CD14-positive monocyte (primary cell): ENCODE measurements around the gene MAP2K1. TPM values are rescaled to one million over a fixed set of nuclear protein-coding genes. Genes with fewer than 3 reads are reported as not detected.

Experiments
- DNase-seq, 3 donors: peaks; one replicate each; pipeline ENCODE4 v3.0.0-alpha.2; 2011 to 2022
- H2AFZ ChIP-seq: 2 replicates; pipeline ENCODE4 v1.6.0; 2012; ENCODE audit warnings: mild to moderate bottlenecking, low read depth, low read length, inconsistent platforms; ENCODE audit not compliant: insufficient read depth, poor library complexity, severe bottlenecking
- H3K27ac ChIP-seq, 2 donors: 1 replicate in 1 of 2; 2 replicates in 1 of 2; pipeline ENCODE4 v1.5.1; 2012 to 2013; ENCODE audit warnings: low read length in 2 of 2, control low read depth in 1 of 2, inconsistent platforms in 1 of 2, low read depth in 1 of 2, mild to moderate bottlenecking in 1 of 2
- H3K27me3 ChIP-seq, 2 donors: one replicate each; pipeline versions ENCODE4 v1.6.0 to v1.6.1; 2011 to 2013; ENCODE audit warnings: low read length in 2 of 2; ENCODE audit not compliant: control insufficient read depth in 2 of 2, insufficient read depth in 2 of 2
- H3K36me3 ChIP-seq, 2 donors: replicated peaks in 1 of 2; 1 replicate in 1 of 2; 2 replicates in 1 of 2; pipeline versions ENCODE4 v1.5.1 to v1.6.1; 2012 to 2013; ENCODE audit warnings: low read length in 2 of 2, control low read depth in 1 of 2, inconsistent platforms in 1 of 2, mild to moderate bottlenecking in 1 of 2; ENCODE audit not compliant: insufficient read depth in 2 of 2, control insufficient read depth in 1 of 2
- H3K4me1 ChIP-seq, 2 donors: 1 replicate in 1 of 2; 2 replicates in 1 of 2; pipeline versions ENCODE4 v1.5.1 to v1.6.1; 2012 to 2013; ENCODE audit warnings: low read length in 2 of 2, control low read depth in 1 of 2, inconsistent platforms in 1 of 2, mild to moderate bottlenecking in 1 of 2, moderate library complexity in 1 of 2; ENCODE audit not compliant: insufficient read depth in 2 of 2, control insufficient read depth in 1 of 2
- H3K4me2 ChIP-seq: replicated peaks from 2 replicates; pipeline ENCODE3; 2012; ENCODE audit warnings: low read length, moderate library complexity, mild to moderate bottlenecking; ENCODE audit not compliant: poor library complexity, severe bottlenecking; ENCODE audit errors: extremely low read depth
- H3K4me3 ChIP-seq, 3 experiments: fragments of 200-600 bp in 1 of 3; sonication (generic) in 1 of 3; replicated peaks in 1 of 3; 1 replicate in 2 of 3; 2 replicates in 1 of 3; pipeline ENCODE4 v1.5.1; 2011 to 2013; ENCODE audit warnings: low read length in 3 of 3, mild to moderate bottlenecking in 3 of 3, control low read depth in 2 of 3, low read depth in 2 of 3, inconsistent platforms in 1 of 3, moderate library complexity in 1 of 3
- H3K79me2 ChIP-seq: 2 replicates; pipeline ENCODE4 v1.6.0; 2012; ENCODE audit warnings: mild to moderate bottlenecking, control low read depth, inconsistent platforms, low read length, moderate library complexity; ENCODE audit not compliant: insufficient read depth
- H3K9ac ChIP-seq: 2 replicates; pipeline ENCODE4 v1.6.0; 2017; ENCODE audit warnings: low read length, mild to moderate bottlenecking; ENCODE audit not compliant: insufficient read depth, poor library complexity, severe bottlenecking
- H3K9me3 ChIP-seq, 2 donors: replicated peaks in 1 of 2; 1 replicate in 1 of 2; 2 replicates in 1 of 2; pipeline versions ENCODE4 v1.5.1 to v1.6.1; 2012 to 2013; ENCODE audit warnings: low read length in 2 of 2, control low read depth in 1 of 2; ENCODE audit not compliant: control insufficient read depth in 1 of 2, insufficient read depth in 1 of 2
- H4K20me1 ChIP-seq: 2 replicates; pipeline ENCODE4 v1.6.0; 2012; ENCODE audit warnings: mild to moderate bottlenecking, low read length, control low read depth, moderate library complexity; ENCODE audit not compliant: insufficient read depth
- H3K27ac Mint-ChIP-seq, 7 donors: one replicate each; pipeline ENCODE4 v1.8.0; 2020; ENCODE audit warnings: mild to moderate bottlenecking in 7 of 7, mixed read lengths in 7 of 7, moderate library complexity in 6 of 7, inconsistent platforms in 2 of 7
- H3K27me3 Mint-ChIP-seq, 3 donors: one replicate each; pipeline ENCODE4 v1.8.0; 2021 to 2022; ENCODE audit warnings: low read depth in 3 of 3, mild to moderate bottlenecking in 3 of 3, mixed read lengths in 3 of 3, moderate library complexity in 3 of 3, inconsistent platforms in 1 of 3
- H3K36me3 Mint-ChIP-seq, 2 donors: one replicate each; pipeline ENCODE4 v1.8.0; 2020; ENCODE audit warnings: mixed read lengths in 2 of 2, inconsistent platforms in 1 of 2, mild to moderate bottlenecking in 1 of 2
- H3K4me1 Mint-ChIP-seq: one replicate; pipeline ENCODE4 v1.8.0; 2020; ENCODE audit warnings: mild to moderate bottlenecking, mixed read lengths
- H3K4me3 Mint-ChIP-seq, 2 donors: one replicate each; pipeline ENCODE4 v1.8.0; 2020; ENCODE audit warnings: mild to moderate bottlenecking in 2 of 2, mixed read lengths in 2 of 2, moderate library complexity in 1 of 2
- H3K9me3 Mint-ChIP-seq, 7 donors: one replicate each; pipeline ENCODE4 v1.8.0; 2020 to 2022; ENCODE audit warnings: mixed read lengths in 7 of 7, mild to moderate bottlenecking in 6 of 7, moderate library complexity in 6 of 7, inconsistent platforms in 2 of 7
- CTCF ChIP-seq: fragments of 200-600 bp; IDR thresholded peaks from one replicate; pipeline ENCODE4 v1.8.0; 2022; ENCODE audit warnings: antibody characterized with exemption, mild to moderate bottlenecking
- WGBS: methylation state at CpG from one replicate; pipeline ENCODE4 v1.1.5; 2013; ENCODE audit warnings: missing lambda C conversion rate; ENCODE audit not compliant: insufficient coverage; 5-methylcytosine and 5-hydroxymethylcytosine counted together
- intact Hi-C, 2 donors: fragments of 100-400 bp; cut with micrococcal nuclease; formaldehyde crosslinking; loops; one replicate each; pipeline versions ENCODE4 v1.15.0 to v1.15.1; 2023
- polyA plus RNA-seq, 3 donors: library from polyadenylated mRNA; depleted of rRNA in 1 of 3; unstranded in 2 of 3; stranded (reverse) in 1 of 3; fragments of 300-500 nt in 2 of 3; fragments of >200 nt in 1 of 3; fragmentation: Illumina TruSeq in 2 of 3; gene quantifications; 1 replicate in 2 of 3; 2 replicates in 1 of 3; pipeline ENCODE4 v1.2.3, GENCODE V29; 2012 to 2021

The MAP2K1 gene
- polyA plus RNA-seq, 3 donors: 41.3 to 71.1 (median 64.5) TPM

DNA sequence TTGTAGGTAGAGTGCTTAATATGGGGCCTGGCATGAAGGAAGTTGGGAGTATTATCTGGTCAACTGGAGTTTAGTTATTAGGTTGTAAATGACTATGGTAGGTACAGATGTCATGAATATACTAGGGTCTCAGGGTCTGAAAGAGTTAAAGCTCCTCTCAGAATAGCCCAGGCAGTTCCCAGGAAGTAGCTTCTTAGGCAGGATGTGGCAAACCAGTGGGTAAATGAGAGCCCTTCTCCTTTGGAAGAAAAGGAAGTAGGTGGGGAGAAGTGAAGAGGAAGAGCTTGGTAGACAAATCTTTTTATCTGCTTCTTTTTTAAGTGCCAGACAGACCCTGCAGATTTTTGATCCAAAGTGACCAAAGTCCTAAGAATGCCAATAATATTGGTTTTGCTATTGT lies 24.5 kb downstream of the MAP2K1 start:
- Histone ChIP-seq H3K27ac (peak overlapping the region in 1 of 2 donors; percentile 83), H3K36me3 (no peaks in the 10 kb centered on the region), H2AFZ (no peak overlapping the region), H4K20me1 (peaks cover 97% of the 10 kb centered on the region), H3K9ac (no peak overlapping the region), H3K9me3 (peaks cover 5 to 7% of the 10 kb centered on the region in 2 donors), H3K4me3 (peak overlapping the region in 2 of 3 experiments; percentile 9 to 62), H3K4me1 (peaks cover 56 to 60% of the 10 kb centered on the region in 2 donors), H3K4me2 (peak overlapping the region; percentile 66), H3K27me3 (no peaks in the 10 kb centered on the region), H3K79me2 (peaks cover 100% of the 10 kb centered on the region)
- Mint-ChIP-seq H3K9me3 (peaks cover 3 to 13% (median 9%) of the 10 kb centered on the region in 7 donors), H3K27ac (peak overlapping the region; percentile 86 to 91 (median 89)), H3K4me1 (peaks cover 83% of the 10 kb centered on the region), H3K4me3 (peak overlapping the region; percentile 62 to 83), H3K36me3 (peaks cover 16 to 17% of the 10 kb centered on the region in 2 donors), H3K27me3 (peaks cover 0 to 2% (median 1%) of the 10 kb centered on the region in 3 donors)
- no peak for TF ChIP-seq CTCF
- peak in 2 of 3 donors; percentile 57 to 63 for DNase-seq
- intact Hi-C loops: no loop called here

DNA sequence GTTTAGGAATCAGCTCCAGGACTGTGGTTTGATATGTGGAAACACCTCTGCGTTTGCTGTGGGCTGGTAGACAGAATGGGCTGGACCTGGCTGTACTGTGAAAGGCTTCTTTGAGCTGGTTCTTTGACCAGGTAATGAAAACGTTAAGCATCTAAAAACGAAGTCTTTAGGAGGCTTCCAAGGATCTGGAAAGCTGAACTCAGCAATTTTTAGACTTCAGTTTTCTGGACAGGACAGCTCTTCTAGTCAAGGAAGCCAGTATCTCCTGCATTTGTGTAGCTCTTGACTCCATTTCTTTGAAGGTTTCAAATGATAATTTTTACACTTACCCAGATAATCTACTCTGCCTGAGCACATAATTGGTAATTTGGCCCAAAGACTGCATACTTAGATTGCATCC lies 25.5 kb downstream of the MAP2K1 start:
- WGBS: 48% methylated on average over 3 of the region's 3 CpGs
- intact Hi-C loops: no loop called here
- Histone ChIP-seq H3K4me3 (peak overlapping the region in 1 of 3 experiments; percentile 62), H3K27me3 (no peaks in the 10 kb centered on the region), H4K20me1 (peaks cover 97% of the 10 kb centered on the region), H3K36me3 (no peaks in the 10 kb centered on the region), H2AFZ (no peak overlapping the region), H3K27ac (peak overlapping the region in 1 of 2 donors; percentile 83), H3K4me2 (peak overlapping the region; percentile 66), H3K9ac (no peak overlapping the region), H3K9me3 (peaks cover 5 to 7% of the 10 kb centered on the region in 2 donors), H3K79me2 (peaks cover 100% of the 10 kb centered on the region), H3K4me1 (peaks cover 56 to 60% of the 10 kb centered on the region in 2 donors)
- H3K4me1 Mint-ChIP-seq: peaks cover 86% of the 10 kb centered on the region
- H3K27ac Mint-ChIP-seq: peak overlapping the region in 4 of 7 donors; percentile 45 to 90 (median 60)
- H3K4me3 Mint-ChIP-seq: no peak overlapping the region
- peaks cover 3 to 13% (median 9%) of the 10 kb centered on the region in 7 donors for H3K9me3 Mint-ChIP-seq
- no peak for TF ChIP-seq CTCF
- no peak for DNase-seq
- H3K27me3 Mint-ChIP-seq: peaks cover 0 to 2% (median 1%) of the 10 kb centered on the region in 3 donors
- H3K36me3 Mint-ChIP-seq: peaks cover 13 to 15% of the 10 kb centered on the region in 2 donors
